CD4-positive, alpha-beta T cell treated with Interferon alpha-2 for 1 hour (primary cell): Measurements from ENCODE around the gene MXRA8.

ENCODE experiments used
- DNase-seq, 2 donors: peaks; one replicate each; pipeline ENCODE4 v3.0.0-alpha.2; 2020 to 2022

The MXRA8 gene

DNA sequence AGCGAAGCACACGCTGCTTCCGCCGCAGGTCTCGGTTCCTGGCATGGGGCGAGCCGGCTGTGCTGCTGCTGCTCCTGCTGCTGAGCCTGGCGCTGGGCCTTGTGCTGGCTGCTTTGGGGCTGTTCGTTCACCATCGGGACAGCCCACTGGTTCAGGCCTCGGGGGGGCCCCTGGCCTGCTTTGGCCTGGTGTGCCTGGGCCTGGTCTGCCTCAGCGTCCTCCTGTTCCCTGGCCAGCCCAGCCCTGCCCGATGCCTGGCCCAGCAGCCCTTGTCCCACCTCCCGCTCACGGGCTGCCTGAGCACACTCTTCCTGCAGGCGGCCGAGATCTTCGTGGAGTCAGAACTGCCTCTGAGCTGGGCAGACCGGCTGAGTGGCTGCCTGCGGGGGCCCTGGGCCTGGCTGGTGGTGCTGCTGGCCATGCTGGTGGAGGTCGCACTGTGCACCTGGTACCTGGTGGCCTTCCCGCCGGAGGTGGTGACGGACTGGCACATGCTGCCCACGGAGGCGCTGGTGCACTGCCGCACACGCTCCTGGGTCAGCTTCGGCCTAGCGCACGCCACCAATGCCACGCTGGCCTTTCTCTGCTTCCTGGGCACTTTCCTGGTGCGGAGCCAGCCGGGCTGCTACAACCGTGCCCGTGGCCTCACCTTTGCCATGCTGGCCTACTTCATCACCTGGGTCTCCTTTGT is 24.7 kb downstream of the MXRA8 start:
- no peak for DNase-seq

DNA sequence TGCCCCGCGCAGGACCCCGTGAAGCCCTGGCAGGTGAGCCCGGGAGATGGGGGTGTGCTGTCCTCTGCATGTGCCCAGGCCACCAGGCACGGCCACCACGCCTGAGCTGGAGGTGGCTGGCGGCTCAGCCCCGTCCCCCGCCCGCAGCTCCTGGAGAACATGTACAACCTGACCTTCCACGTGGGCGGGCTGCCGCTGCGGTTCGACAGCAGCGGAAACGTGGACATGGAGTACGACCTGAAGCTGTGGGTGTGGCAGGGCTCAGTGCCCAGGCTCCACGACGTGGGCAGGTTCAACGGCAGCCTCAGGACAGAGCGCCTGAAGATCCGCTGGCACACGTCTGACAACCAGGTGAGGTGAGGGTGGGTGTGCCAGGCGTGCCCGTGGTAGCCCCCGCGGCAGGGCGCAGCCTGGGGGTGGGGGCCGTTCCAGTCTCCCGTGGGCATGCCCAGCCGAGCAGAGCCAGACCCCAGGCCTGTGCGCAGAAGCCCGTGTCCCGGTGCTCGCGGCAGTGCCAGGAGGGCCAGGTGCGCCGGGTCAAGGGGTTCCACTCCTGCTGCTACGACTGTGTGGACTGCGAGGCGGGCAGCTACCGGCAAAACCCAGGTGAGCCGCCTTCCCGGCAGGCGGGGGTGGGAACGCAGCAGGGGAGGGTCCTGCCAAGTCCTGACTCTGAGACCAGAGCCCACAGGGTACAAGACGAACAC is 25.4 kb downstream of the MXRA8 start:
- DNase-seq: no peak

DNA sequence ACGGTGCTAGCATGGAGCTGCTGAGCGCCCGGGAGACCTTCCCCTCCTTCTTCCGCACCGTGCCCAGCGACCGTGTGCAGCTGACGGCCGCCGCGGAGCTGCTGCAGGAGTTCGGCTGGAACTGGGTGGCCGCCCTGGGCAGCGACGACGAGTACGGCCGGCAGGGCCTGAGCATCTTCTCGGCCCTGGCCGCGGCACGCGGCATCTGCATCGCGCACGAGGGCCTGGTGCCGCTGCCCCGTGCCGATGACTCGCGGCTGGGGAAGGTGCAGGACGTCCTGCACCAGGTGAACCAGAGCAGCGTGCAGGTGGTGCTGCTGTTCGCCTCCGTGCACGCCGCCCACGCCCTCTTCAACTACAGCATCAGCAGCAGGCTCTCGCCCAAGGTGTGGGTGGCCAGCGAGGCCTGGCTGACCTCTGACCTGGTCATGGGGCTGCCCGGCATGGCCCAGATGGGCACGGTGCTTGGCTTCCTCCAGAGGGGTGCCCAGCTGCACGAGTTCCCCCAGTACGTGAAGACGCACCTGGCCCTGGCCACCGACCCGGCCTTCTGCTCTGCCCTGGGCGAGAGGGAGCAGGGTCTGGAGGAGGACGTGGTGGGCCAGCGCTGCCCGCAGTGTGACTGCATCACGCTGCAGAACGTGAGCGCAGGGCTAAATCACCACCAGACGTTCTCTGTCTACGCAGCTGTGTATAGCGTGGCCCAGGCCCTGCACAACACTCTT is 26.2 kb downstream of the MXRA8 start:
- DNase-seq: no peak

DNA sequence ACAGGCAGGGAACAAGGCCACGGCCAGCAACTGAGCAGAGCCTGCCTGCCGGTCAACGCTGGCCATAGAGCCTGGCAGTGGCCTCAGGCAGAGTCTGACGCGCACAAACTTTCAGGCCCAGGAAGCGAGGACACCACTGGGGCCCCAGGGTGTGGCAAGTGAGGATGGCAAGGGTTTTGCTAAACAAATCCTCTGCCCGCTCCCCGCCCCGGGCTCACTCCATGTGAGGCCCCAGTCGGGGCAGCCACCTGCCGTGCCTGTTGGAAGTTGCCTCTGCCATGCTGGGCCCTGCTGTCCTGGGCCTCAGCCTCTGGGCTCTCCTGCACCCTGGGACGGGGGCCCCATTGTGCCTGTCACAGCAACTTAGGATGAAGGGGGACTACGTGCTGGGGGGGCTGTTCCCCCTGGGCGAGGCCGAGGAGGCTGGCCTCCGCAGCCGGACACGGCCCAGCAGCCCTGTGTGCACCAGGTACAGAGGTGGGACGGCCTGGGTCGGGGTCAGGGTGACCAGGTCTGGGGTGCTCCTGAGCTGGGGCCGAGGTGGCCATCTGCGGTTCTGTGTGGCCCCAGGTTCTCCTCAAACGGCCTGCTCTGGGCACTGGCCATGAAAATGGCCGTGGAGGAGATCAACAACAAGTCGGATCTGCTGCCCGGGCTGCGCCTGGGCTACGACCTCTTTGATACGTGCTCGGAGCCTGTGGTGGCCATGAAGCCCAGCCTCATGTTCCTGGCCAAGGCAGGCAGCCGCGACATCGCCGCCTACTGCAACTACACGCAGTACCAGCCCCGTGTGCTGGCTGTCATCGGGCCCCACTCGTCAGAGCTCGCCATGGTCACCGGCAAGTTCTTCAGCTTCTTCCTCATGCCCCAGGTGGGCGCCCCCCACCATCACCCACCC is 27.0 kb downstream of the MXRA8 start, which contains the start of gene TAS1R3:
TAS1R3 (plus strand) TSS at position 213 of the 898 bp plus-strand sequence; CDS start at position 279, 66 bp downstream.
- no peak for DNase-seq

- DNase-seq: no peak
These were observed 27.8 kb downstream of the MXRA8 start for GRCh38 chr1:1330366-1331067.

DNA sequence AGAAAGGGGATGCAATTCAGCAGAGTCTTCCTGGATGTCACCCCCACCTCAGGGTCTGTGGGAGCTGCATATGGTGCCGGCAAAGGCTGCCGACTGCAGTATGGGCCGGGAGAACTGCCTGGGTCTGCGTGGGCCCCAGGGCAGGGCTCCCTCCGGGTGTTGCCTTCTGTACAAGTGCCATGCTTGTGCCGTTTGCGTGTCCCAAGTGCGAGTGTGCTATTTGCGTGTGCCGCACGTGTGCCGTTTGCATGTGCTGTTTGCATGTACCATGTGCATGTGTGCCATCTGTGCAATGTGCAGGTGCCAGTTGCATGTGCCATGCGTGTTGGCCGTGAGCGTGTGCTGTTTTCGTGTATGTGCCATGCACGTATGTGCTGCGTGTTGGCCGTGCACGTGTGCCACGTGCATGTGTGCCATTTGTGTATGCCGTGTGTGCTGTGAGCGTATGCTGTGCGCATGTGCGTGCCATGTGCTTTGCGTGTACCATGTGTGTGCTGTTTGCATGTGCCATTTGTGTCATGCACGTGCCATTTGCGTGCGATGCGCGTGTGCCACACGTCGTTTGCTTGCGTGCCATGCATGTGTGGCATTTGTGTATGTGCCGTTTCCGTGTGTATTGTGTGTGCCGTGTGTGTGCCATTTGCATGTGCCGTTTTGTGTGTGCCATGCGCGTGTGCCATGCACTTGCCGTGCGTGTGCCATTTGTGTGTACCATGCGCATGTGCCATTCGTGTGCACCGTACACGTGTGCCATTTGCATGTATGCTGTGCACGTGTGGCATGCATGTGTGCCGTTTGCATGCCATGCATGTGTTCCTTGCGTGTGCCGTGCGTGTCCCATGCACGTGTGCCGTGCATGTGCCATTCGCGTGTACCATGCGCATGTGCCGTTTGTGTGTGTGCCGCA is 28.8 kb downstream of the MXRA8 start:
- no peak for DNase-seq

DNA sequence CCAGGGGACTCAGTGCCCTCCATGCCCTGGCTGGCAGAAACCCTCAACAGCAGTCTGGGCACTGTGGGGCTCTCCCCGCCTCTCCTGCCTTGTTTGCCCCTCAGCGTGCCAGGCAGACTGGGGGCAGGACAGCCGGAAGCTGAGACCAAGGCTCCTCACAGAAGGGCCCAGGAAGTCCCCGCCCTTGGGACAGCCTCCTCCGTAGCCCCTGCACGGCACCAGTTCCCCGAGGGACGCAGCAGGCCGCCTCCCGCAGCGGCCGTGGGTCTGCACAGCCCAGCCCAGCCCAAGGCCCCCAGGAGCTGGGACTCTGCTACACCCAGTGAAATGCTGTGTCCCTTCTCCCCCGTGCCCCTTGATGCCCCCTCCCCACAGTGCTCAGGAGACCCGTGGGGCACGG is 30.1 kb downstream of the MXRA8 start:
- no peak for DNase-seq

DNA sequence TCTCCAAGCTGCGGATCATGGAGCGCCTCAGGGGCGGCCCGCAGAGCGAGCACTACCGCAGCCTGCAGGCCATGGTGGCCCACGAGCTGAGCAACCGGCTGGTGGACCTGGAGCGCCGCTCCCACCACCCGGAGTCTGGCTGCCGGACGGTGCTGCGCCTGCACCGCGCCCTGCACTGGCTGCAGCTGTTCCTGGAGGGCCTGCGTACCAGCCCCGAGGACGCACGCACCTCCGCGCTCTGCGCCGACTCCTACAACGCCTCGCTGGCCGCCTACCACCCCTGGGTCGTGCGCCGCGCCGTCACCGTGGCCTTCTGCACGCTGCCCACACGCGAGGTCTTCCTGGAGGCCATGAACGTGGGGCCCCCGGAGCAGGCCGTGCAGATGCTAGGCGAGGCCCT is 31.1 kb downstream of the MXRA8 start:
- DNase-seq: no peak

DNA sequence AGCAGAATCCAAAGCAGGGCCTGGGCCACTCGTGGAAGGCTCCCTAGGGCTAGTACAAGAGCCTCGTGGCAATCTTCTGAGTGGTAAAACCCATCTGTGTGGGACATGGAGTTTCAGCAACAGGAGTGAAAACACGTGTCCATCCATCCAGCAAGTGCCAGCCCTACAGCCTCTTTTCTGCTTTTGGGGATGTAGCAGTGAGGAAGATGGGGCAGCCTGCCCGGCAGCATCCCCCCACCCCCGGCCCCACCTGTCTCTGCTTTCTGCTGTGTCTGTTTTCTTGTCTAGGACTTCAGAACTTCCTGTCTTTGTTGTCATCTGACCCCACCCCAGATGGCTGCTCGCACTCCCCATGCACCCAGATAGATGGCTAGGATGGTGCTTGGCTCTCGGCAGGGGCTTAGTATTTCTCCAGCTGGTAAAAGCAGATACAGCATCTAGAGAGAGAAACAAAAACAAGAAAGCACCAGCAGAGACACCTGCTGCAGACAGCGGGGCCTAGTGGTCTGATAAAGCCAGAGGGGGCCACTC is 32.2 kb downstream of the MXRA8 start:
- no peak for DNase-seq

DNA sequence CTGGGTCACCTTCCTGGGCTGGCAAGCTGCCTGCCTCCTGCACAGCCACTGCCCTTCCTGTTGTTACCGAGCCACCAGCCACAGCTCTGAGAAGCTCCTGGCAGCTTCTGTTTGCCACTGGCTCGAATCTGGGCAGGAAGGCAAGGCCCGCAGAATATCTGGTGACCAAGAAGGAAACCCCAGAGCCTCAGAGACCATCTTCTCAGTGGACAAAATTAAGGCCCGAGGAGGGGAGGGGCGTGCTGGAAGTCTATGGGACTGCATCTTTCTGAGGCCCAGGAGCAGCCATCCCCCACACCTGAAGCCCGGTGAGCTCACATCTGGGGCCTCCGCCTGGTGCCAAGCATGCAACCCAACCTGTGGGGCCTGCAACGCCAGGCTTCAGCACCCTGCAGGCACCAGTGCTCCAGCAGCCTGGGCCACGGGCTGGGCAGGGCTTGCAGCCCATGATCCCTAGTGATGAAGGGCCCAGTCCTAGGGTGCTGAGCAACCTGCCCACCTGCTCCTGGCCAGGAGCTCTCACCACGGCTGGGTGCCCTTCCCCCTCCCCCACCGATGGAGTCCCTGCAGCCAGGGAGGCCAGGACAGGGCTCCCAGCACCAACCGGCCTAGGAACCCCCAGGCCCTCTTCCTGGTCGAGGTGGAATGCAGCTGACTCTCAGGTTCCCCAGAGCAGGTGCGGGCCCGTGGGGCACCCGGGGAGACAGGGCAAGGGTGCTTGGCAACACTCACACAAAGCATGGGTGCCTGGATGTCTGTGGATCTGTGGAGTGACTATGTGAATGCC is 32.9 kb downstream of the MXRA8 start:
- DNase-seq: no peak

DNA sequence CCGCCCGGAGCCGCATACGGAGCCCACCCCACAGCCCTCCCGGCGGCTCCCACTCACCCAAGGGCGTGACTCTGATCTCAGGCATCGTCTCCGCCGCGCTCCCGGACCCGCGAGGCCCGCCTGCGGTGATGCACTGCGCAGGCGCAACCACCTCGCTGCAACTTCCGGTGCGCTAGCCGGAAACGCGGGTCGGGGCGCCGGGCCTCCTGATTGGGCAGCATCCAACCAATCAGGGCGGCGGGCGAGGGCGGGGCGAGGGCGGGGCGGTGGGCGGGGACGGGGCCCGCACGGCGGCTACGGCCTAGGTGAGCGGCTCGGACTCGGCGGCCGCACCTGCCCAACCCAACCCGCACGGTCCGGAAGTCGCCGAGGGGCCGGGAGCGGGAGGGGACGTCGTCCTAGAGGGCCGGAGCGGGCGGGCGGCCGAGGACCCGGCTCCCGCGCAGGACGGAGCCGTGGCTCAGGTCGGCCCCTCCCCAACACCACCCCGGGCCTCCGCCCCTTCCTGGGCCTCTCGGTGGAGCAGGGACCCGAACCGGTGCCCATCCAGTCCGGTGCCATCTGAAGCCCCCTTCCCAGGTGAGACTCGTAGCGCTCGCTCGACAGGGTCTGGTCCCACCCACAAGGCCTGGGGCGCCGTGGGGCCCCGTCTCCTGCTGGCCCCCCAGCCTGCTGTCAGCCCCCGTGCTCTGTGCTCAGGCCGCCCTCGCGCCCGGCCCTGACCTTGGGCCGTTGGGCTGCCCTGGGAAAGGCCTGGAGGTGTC is 33.6 kb downstream of the MXRA8 start, which contains the start of the genes CPTP and INTS11:
CPTP (plus strand) TSS at position 279 of the 764 bp plus-strand sequence. CDS start 2,109 bp downstream, outside the sequence.
INTS11 (minus strand) TSS at position 137 of the 764 bp plus-strand sequence; CDS start at position 85, 52 bp downstream.
- peak; percentile 94 to 96 for DNase-seq

GRCh38 chr1:1324084-1324523 is 34.3 kb downstream of the MXRA8 start:
- DNase-seq: no peak

GRCh38 chr1:1322952-1323351 is 35.4 kb downstream of the MXRA8 start:
- DNase-seq: no peak

GRCh38 chr1:1322418-1322817 is 35.9 kb downstream of the MXRA8 start:
- no peak for DNase-seq

DNA sequence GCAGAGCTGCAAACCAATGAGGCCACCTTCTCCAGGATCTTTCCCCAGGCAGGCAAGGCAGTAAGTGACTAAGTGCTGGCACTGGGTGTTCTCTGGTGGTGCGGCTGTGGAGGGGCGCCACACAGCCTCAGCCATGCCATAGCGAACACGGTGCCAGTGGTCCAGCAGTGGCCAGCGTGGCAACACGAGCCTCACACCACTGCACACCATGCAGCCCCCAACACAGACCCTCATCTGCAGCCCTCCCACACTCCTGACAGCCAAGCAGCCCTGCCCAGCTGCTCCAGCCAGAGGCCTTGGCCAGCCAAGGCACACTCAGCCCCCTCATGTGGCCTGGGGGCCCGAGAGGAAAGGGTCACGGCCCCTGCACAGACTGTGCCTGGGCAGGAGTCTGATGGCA is 36.9 kb downstream of the MXRA8 start:
- no peak for DNase-seq

DNA sequence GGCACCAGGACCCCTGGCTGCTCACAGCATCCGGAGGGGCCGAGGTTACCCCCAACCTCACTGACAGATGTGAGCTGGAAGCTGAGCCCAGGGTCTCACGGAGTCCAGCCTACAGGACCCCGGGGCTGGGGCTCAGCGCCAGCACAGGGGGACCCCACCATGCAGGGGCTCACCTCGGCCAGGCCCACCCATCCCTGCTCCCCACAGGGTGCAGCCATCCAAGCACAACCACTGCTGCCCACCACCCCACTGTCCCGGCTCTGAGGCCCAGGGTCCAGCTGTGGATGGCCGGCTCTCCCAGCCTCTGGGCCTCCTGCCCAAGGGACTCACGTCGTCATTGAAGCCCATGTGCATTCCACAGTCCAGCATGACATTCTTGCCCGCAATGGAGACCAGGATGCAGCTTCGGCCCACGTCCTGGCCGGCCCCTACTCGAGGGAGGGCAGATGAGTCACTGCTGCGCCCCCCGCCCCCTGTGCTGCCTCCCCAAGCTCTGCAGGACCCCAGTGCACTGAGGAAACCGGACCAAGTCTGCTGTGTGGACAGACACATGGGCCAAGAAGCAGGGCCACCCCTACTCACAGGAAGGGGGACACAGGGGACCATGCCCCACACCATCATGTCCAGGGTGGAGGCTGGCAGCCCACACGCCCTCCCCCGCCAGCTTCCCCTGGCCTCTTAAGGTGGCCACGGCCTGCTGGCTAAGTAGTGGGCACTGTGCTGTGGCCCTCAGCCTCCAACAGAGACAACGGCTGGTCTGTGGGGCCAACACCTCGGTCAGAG is 37.5 kb downstream of the MXRA8 start:
- DNase-seq: no peak

- DNase-seq: no peak
These were observed 38.8 kb downstream of the MXRA8 start for GRCh38 chr1:1319646-1319941.
